ENCODE data around the gene KRT7. TPM values are rescaled to one million over a fixed set of nuclear protein-coding genes. Genes with fewer than 3 reads are reported as not detected.

KRT7 gene
- total RNA-seq, 4 donors from 2014 or later, result 0.47 to 78.7 (median 4.3) TPM

DNA sequence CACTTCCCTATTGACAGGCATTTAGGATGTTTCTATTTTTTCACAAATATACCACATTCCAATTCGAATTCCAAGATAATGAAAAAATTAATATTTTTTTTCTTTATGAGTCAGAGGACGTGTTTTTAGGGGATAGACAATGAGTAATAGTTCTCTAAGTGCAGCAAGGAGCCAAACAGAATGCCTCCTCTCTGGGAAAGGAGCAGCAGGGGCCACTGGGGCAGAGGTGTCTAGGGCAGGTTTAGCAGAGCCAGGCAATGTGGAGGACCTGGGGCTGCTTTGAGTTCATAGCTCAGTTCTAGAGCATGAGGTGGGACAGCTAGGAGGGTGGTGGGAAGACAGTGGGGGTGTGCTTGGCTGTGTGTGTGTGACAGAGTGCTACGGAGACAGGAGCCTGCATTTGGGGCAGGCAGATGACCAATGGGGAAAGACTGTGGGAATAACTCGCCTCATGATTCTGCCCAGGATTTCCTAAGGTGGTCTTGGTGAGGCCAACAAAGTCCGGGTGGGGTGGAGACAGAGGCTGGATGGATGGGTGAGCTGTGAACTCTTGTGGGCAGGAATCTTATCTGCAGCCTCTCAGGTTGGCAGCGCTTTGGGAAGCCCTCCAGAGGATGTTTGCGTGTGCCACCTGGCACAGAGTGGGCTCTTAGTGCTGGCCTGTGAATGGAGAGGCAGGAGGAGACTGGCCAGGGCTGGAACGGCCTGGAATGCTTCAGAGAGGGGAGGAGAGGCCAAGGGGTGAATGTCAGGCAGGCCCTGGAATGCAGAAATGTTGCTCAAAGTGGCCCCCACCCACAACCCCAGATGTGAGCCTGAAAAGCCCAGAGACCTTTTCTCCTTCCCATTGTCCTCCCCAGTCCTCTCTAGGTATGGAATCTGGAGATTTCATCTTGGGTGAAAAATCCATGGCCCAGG lies 2.4 kb upstream of the KRT7 start:
- Histone ChIP-seq H3K27ac (peak overlapping the region in 1 of 4 donors; percentile 20), H3K9me3 (no peaks in the 10 kb centered on the region), H3K4me1 (peaks cover 0 to 17% (median 7%) of the 10 kb centered on the region in 3 donors), H3K36me3 (no peaks in the 10 kb centered on the region), H3K27me3 (peaks cover 61% of the 10 kb centered on the region), H3K4me3 (no peak overlapping the region)
- TF ChIP-seq, protein P1, sequence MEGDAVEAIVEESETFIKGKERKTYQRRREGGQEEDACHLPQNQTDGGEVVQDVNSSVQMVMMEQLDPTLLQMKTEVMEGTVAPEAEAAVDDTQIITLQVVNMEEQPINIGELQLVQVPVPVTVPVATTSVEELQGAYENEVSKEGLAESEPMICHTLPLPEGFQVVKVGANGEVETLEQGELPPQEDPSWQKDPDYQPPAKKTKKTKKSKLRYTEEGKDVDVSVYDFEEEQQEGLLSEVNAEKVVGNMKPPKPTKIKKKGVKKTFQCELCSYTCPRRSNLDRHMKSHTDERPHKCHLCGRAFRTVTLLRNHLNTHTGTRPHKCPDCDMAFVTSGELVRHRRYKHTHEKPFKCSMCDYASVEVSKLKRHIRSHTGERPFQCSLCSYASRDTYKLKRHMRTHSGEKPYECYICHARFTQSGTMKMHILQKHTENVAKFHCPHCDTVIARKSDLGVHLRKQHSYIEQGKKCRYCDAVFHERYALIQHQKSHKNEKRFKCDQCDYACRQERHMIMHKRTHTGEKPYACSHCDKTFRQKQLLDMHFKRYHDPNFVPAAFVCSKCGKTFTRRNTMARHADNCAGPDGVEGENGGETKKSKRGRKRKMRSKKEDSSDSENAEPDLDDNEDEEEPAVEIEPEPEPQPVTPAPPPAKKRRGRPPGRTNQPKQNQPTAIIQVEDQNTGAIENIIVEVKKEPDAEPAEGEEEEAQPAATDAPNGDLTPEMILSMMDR (IDR thresholded peaks at IDR 0.05), result no peak
- no peak for TF ChIP-seq POLR2AphosphoS5 (IDR thresholded peaks at IDR 0.05)
- no peak for TF ChIP-seq POLR2A (IDR thresholded peaks at IDR 0.05)
- TF ChIP-seq EP300 (IDR thresholded peaks at IDR 0.05), result no peak
- no peak for ATAC-seq
- 43 to 45% methylated on average over 5 of the region's 8 CpGs for WGBS, 2 donors (ENCODE audit: low coverage in 1 of 2)

DNA sequence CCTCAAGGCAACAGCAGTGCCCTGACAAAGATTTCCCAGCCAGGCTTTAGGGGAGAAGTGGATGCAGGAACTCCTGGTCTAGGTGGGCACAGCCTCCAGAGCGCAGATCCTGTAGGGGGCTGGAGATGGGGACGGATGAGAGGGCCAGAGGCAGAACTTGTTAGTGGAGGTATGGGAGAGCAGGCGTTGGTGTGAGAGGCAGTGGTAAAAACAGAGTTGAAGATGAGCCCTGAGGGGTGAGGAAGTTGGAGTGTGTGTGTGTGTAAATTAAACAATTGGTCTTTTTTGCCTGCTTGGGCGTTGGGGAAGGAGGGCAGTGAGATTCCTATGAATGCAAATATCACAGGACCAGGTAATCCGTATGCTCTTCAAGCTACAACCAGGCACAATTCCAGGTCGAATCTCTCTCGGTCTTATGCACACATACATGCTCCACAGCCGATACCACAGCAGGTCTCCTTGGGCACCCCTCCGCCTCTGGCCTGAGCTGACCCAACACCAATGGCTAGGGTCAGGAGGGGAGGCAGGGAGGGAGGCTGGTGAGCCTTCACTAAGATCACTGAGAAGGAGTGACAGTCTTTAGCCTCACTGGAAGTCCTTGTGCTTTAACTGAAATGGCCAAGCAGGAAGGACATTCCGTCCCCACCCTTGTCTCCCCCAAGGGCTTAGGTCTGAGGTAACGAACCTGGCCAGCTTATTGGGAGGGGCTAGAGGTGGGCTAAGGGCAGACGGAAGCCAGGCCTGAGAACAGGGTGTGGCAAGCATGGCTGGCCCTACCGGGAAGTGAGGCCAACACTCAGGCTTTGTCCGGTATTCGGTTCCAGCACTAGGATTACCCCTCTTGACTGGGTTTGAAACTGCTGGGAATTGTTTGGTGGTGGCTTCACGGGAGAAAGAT lies 1.5 kb upstream of the KRT7 start:
- Histone ChIP-seq H3K4me1 (peaks cover 0 to 17% (median 7%) of the 10 kb centered on the region in 3 donors), H3K27me3 (peaks cover 61% of the 10 kb centered on the region), H3K27ac (no peak overlapping the region), H3K9me3 (no peaks in the 10 kb centered on the region), H3K36me3 (no peaks in the 10 kb centered on the region), H3K4me3 (no peak overlapping the region)
- peak; percentile 50 for ATAC-seq
- 79% methylated on average over 5 to 8 of the region's 16 CpGs for WGBS, 2 donors (ENCODE audit: low coverage in 1 of 2)
- TF ChIP-seq, protein P1 (IDR thresholded peaks at IDR 0.05), result no peak
- no peak for TF ChIP-seq EP300 (IDR thresholded peaks at IDR 0.05)
- TF ChIP-seq POLR2AphosphoS5 (IDR thresholded peaks at IDR 0.05), result no peak
- no peak for TF ChIP-seq POLR2A (IDR thresholded peaks at IDR 0.05)

DNA sequence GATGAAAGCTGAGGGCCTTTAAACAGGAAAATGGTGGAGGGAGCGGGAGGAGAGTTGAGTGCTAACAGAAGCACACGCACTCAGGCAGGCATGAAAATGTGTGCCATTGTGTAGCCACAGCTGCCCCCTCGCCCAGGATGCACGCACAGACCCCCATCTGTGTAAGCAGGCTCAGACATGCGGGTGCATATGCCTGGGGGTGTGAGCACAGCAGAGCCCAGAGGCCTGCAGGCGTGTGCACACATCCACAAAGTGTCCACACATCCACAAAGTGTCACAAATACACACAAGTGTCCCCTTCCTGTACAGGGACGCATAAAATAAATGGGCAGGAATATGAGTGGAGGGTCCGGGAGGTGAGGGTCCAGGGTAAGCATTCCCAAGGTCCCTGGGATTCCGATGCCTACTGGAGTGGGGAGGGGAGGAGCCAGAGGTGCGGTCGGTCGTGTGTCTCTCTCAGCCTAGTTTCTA lies 805 bp upstream of the KRT7 start:
- Histone ChIP-seq H3K9me3 (no peaks in the 10 kb centered on the region), H3K36me3 (no peaks in the 10 kb centered on the region), H3K4me3 (no peak overlapping the region), H3K27ac (no peak overlapping the region), H3K27me3 (peaks cover 61% of the 10 kb centered on the region), H3K4me1 (peaks cover 0 to 17% (median 7%) of the 10 kb centered on the region in 3 donors)
- TF ChIP-seq, protein P1 (IDR thresholded peaks at IDR 0.05), result no peak
- no peak for TF ChIP-seq POLR2A (IDR thresholded peaks at IDR 0.05)
- no peak for TF ChIP-seq EP300 (IDR thresholded peaks at IDR 0.05)
- TF ChIP-seq POLR2AphosphoS5 (IDR thresholded peaks at IDR 0.05), result no peak
- 63 to 83% methylated on average over 3 to 8 of the region's 12 CpGs for WGBS, 2 donors (ENCODE audit: low coverage in 1 of 2)
- ATAC-seq, result no peak

DNA sequence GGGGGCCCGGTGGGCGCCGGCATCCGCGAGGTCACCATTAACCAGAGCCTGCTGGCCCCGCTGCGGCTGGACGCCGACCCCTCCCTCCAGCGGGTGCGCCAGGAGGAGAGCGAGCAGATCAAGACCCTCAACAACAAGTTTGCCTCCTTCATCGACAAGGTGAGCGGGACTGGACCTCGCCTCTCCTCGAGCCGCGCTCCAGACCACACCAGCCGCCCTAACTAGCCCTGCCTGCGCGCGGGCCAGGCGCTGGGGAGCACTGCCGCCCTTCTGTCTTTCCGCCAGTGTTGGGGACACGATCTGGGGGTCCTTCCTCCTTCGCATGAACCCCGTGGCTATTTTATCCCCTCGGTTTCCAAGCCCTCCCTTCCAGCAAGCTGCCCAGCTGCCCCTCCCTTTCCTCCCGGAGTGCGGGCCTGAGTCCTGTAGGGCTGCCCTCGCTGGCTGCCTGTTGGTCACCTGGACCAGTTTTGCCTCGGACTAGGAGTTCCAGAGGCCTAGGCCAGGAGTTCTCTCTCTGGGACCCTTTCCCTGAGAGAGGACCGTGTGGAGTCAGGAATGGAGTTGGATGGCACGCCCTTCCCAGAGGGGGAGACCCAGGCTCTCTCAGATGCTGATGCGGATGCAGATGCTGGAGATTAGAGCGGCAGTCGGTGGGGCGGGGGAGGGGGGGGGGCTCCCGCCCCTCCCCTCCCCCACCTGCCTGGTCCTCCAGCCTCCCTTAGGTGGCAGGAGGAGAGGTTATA lies 592 bp downstream of the KRT7 start:
- H3K27ac ChIP-seq, result no peak overlapping the region
- ATAC-seq, result no peak
- peaks cover 61% of the 10 kb centered on the region for H3K27me3 ChIP-seq
- no CpG with 5 or more reads among the region's 40 CpGs for WGBS, 2 donors (ENCODE audit: low coverage in 1 of 2)
- H3K36me3 ChIP-seq, result no peaks in the 10 kb centered on the region
- H3K4me3 ChIP-seq, result peak overlapping the region in 1 of 2 donors; percentile 28
- no peaks in the 10 kb centered on the region for H3K9me3 ChIP-seq
- TF ChIP-seq, protein P1 (IDR thresholded peaks at IDR 0.05), result no peak
- TF ChIP-seq EP300 (IDR thresholded peaks at IDR 0.05), result no peak
- no peak for TF ChIP-seq POLR2A (IDR thresholded peaks at IDR 0.05)
- no peak for TF ChIP-seq POLR2AphosphoS5 (IDR thresholded peaks at IDR 0.05)
- H3K4me1 ChIP-seq, result peaks cover 0 to 17% (median 7%) of the 10 kb centered on the region in 3 donors

Measured in gastroesophageal sphincter (tissue), 4 donors.